Neural progenitor cell (in vitro differentiated cells): ENCODE measurements around the gene UHRF1.

ENCODE experiments used
- CTCF ChIP-seq: fragments of 200-600 bp; sonication (generic); IDR thresholded peaks from 2 replicates; pipeline ENCODE4 v1.5.1; 2017; ENCODE audit warnings: antibody characterized with exemption, mild to moderate bottlenecking
- EZH2 ChIP-seq: fragments of 200-600 bp; sonication (generic); IDR thresholded peaks from 2 replicates; pipeline ENCODE4 v1.6.1; 2017; ENCODE audit warnings: antibody characterized with exemption, mild to moderate bottlenecking, moderate library complexity
- EZH2phosphoT487 ChIP-seq: fragments of 200-600 bp; sonication (generic); IDR thresholded peaks from 2 replicates; pipeline ENCODE4 v1.6.1; 2017; ENCODE audit warnings: antibody characterized with exemption

GRCh38 chr19:4990306-4990705 lies 81.0 kb downstream of the UHRF1 start:
- no peak for TF ChIP-seq CTCF
- TF ChIP-seq EZH2, result no peak
- TF ChIP-seq EZH2phosphoT487, result no peak
